ENCODE measurements around the gene BAG2.

The BAG2 gene
- 14.2 to 21.3 (median 15.7) reads per million in 4 experiments for total RNA-seq

- peak; percentile 76 for DNase-seq
These were observed at the start of gene BAG2 for GRCh38 chr6:57172136-57173055. Gene BAG2, plus strand, starts transcription at chr6:57172326. Its CDS starts 372 bp downstream, at chr6:57172698.

GRCh38 chr6:57123111-57123510 lies 49.0 kb upstream of the BAG2 start:
- DNase-seq, result no peak

- DNase-seq, result no peak
These were observed 44.4 kb upstream of the BAG2 start for GRCh38 chr6:57127763-57128162.

- no peak for DNase-seq
These were observed 41.4 kb upstream of the BAG2 start for GRCh38 chr6:57130661-57131177.

GRCh38 chr6:57134954-57135353 lies 37.2 kb upstream of the BAG2 start:
- no peak for DNase-seq

- DNase-seq, result no peak
These were observed 36.2 kb upstream of the BAG2 start for GRCh38 chr6:57135885-57136284.

- DNase-seq, result no peak
These were observed 34.8 kb upstream of the BAG2 start for GRCh38 chr6:57137350-57137749.

GRCh38 chr6:57138026-57138425 lies 34.1 kb upstream of the BAG2 start:
- DNase-seq, result no peak

GRCh38 chr6:57141451-57142177 lies 30.5 kb upstream of the BAG2 start:
- DNase-seq, result no peak

- DNase-seq, result no peak
These were observed 30.0 kb upstream of the BAG2 start for GRCh38 chr6:57142178-57142525.

GRCh38 chr6:57143690-57144089 lies 28.4 kb upstream of the BAG2 start:
- DNase-seq, result no peak

- no peak for DNase-seq
These were observed 24.7 kb upstream of the BAG2 start for GRCh38 chr6:57147401-57147800.

- no peak for DNase-seq
These were observed 23.9 kb upstream of the BAG2 start for GRCh38 chr6:57147955-57148858.

- DNase-seq, result no peak
These were observed 13.5 kb upstream of the BAG2 start for GRCh38 chr6:57158658-57159057.

- no peak for DNase-seq
These were observed 13.0 kb upstream of the BAG2 start for GRCh38 chr6:57159127-57159526.

GRCh38 chr6:57162028-57162427 lies 10.1 kb upstream of the BAG2 start:
- DNase-seq, result no peak

- no peak for DNase-seq
These were observed 9.6 kb upstream of the BAG2 start for GRCh38 chr6:57162516-57162915.

- DNase-seq, result no peak
These were observed 8.2 kb upstream of the BAG2 start for GRCh38 chr6:57163956-57164355.

- no peak for DNase-seq
These were observed 7.0 kb upstream of the BAG2 start for GRCh38 chr6:57165080-57165479.

GRCh38 chr6:57173056-57173885 lies 1.1 kb downstream of the BAG2 start:
- no peak for DNase-seq

- no peak for DNase-seq
These were observed 1.9 kb downstream of the BAG2 start for GRCh38 chr6:57173886-57174510.

All from effector CD8-positive, alpha-beta T cell (primary cell).